Activated CD4-positive, alpha-beta memory T cell treated with anti-CD3 and anti-CD28 coated beads for 36 hours (primary cell): ENCODE measurements around the gene PAPOLB. TPM values are rescaled to one million over a fixed set of nuclear protein-coding genes. Genes with fewer than 3 reads are reported as not detected.

Experiments used
- CTCF ChIA-PET: fragments of 350-600 bp; sonication (Branson Sonifier 250); formaldehyde crosslinking; loops from one replicate; lab custom pipeline; 2021; ENCODE audit warnings: antibody characterized with exemption, inconsistent platforms; lab: Charles Lee
- POLR2A ChIA-PET: fragments of 350-600 bp; sonication (Branson Sonifier 250); formaldehyde crosslinking; loops from one replicate; lab custom pipeline; 2021; ENCODE audit warnings: antibody characterized with exemption; lab: Charles Lee
- DNase-seq: peaks from one replicate; pipeline ENCODE4 v3.0.0-alpha.2; 2020
- H3K27ac Mint-ChIP-seq: one replicate; pipeline ENCODE4 v1.8.0; 2021; ENCODE audit warnings: mixed read lengths
- H3K27me3 Mint-ChIP-seq: one replicate; pipeline ENCODE4 v1.8.0; 2021; ENCODE audit warnings: mixed read lengths
- H3K36me3 Mint-ChIP-seq: one replicate; pipeline ENCODE4 v1.8.0; 2021; ENCODE audit warnings: mixed read lengths
- H3K4me1 Mint-ChIP-seq: one replicate; pipeline ENCODE4 v1.8.0; 2021; ENCODE audit warnings: low read depth, mixed read lengths
- H3K4me3 Mint-ChIP-seq: one replicate; pipeline ENCODE4 v1.8.0; 2021; ENCODE audit warnings: mild to moderate bottlenecking, mixed read lengths
- H3K9me3 Mint-ChIP-seq: one replicate; pipeline ENCODE4 v1.8.0; 2021; ENCODE audit warnings: mixed read lengths
- intact Hi-C: fragments of 100-400 bp; cut with micrococcal nuclease; formaldehyde crosslinking; loops from one replicate; pipeline ENCODE4 v1.15.1; 2023
- total RNA-seq, 2 experiments: library from RNA; stranded (reverse); gene quantifications; one replicate each; pipeline ENCODE4 v1.2.3, GENCODE V29; 2021

PAPOLB gene
- total RNA-seq, 2 experiments from 2014 or later: not detected

DNA sequence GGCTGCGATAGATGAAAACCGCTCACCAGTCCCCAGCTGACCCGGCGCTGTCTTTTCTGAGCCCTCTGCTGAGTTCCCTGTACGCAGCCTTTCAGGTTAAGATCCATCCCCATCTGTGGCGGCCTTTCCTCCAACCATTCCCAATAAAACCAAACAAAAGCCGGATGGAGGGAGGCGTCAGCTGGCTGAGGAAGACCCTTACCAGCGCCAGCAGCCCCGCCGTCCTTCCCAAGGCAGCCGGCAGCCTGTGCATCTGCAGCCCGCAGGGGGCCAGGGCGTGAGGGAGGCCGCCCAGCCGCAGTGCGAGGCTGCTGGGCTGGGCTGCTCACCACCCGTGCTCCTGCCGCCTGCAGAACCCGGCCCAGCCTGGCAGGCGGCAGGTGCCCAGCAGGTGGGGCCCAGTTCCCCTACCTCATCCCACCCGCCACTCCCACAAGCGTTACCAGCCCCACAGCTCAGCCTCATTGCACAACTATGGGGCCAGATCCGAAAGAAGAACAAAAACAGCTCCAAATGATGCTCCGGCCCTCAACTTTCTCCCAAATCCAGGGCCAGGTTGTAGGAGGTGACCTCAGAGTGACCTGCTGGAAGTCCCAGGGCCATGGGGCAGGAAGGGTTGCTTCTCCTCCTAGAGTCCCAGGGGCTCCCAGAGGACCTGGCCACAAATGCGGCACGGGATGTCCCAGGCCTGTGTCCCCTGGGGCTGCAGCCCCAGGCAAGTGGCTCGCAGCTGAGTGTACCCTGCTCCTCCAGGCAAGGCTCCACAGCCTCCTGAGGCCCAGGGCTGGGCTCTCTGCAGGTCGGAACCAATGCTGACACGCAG, 23.8 kb downstream of the PAPOLB start:
- H3K4me1 Mint-ChIP-seq: no peaks in the 10 kb centered on the region
- ChIA-PET CTCF (no interaction called here), POLR2A (no interaction called here)
- no peak overlapping the region for H3K27ac Mint-ChIP-seq
- H3K9me3 Mint-ChIP-seq: no peaks in the 10 kb centered on the region
- no peak overlapping the region for H3K4me3 Mint-ChIP-seq
- no peak for DNase-seq
- H3K36me3 Mint-ChIP-seq: no peaks in the 10 kb centered on the region
- H3K27me3 Mint-ChIP-seq: no peaks in the 10 kb centered on the region
- intact Hi-C loops: loop anchor here (10.0 kb wide), 1 partner anchor 247 kb away; no protein-coding TSS in a partner anchor

DNA sequence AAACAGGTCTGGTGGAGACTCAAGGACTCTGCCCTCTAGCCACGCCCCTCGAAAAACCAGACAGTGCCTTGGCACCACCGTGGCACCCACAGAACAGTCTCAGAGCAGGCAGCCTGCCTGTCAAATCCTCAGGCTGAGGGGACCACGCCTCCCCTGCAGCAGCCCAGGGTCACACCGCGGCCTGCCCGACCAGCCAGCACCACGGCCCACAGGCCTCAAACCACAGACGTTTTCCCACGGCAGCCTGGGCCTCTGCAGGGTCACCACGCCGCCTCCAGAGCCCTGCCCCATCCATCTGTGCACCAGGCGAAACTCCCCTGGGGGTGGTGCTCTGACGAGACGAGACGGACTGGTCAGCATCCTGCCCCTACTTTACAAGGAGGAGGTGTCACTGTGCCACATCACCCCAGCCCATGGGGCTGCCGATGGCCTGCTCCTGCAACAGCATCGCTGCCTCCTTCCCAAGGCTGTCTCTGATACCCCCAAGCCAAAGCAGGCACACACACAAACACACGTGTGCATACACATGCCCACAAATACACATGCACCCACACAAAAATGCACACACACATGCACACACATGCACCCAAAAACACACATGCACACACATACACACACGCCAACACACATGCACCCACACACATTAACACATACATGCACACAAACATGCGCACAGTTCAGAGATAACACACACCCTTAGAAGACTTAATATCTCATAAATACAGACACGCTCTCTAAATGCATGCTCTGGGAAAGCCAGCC, 24.6 kb downstream of the PAPOLB start:
- POLR2A ChIA-PET: no interaction called here
- intact Hi-C loops: loop anchor here (10.0 kb wide), 1 partner anchor 248 kb away; no protein-coding TSS in a partner anchor
- CTCF ChIA-PET: no interaction called here
- H3K4me3 Mint-ChIP-seq: no peak overlapping the region
- H3K27ac Mint-ChIP-seq: no peak overlapping the region
- no peak for DNase-seq
- H3K4me1 Mint-ChIP-seq: no peaks in the 10 kb centered on the region
- H3K9me3 Mint-ChIP-seq: no peaks in the 10 kb centered on the region
- no peaks in the 10 kb centered on the region for H3K27me3 Mint-ChIP-seq
- H3K36me3 Mint-ChIP-seq: no peaks in the 10 kb centered on the region

GRCh38 chr7:4836206-4836661, 25.6 kb downstream of the PAPOLB start:
- no peaks in the 10 kb centered on the region for H3K9me3 Mint-ChIP-seq
- no peak for DNase-seq

GRCh38 chr7:4835398-4836205, 26.2 kb downstream of the PAPOLB start:
- intact Hi-C loops: loop anchor here (10.0 kb wide), 1 partner anchor 249 kb away; no protein-coding TSS in a partner anchor
- POLR2A ChIA-PET: no interaction called here
- Mint-ChIP-seq H3K27me3 (no peaks in the 10 kb centered on the region), H3K4me3 (no peak overlapping the region), H3K36me3 (no peaks in the 10 kb centered on the region), H3K9me3 (no peaks in the 10 kb centered on the region), H3K4me1 (no peaks in the 10 kb centered on the region), H3K27ac (no peak overlapping the region)
- CTCF ChIA-PET: interaction anchor here (1.1 kb wide), 1 partner anchor 249 kb away, joined by 3 read pairs; no protein-coding TSS in a partner anchor
- no peak for DNase-seq

More at GRCh38 chr7:4836206-4836661, 25.6 kb downstream of the PAPOLB start:
- intact Hi-C loops: loop anchor here (10.0 kb wide), 1 partner anchor 249 kb away; no protein-coding TSS in a partner anchor
- no peaks in the 10 kb centered on the region for H3K4me1 Mint-ChIP-seq
- ChIA-PET POLR2A (no interaction called here), CTCF (no interaction called here)
- H3K4me3 Mint-ChIP-seq: no peak overlapping the region
- no peak overlapping the region for H3K27ac Mint-ChIP-seq
- no peaks in the 10 kb centered on the region for H3K36me3 Mint-ChIP-seq
- no peaks in the 10 kb centered on the region for H3K27me3 Mint-ChIP-seq

DNA sequence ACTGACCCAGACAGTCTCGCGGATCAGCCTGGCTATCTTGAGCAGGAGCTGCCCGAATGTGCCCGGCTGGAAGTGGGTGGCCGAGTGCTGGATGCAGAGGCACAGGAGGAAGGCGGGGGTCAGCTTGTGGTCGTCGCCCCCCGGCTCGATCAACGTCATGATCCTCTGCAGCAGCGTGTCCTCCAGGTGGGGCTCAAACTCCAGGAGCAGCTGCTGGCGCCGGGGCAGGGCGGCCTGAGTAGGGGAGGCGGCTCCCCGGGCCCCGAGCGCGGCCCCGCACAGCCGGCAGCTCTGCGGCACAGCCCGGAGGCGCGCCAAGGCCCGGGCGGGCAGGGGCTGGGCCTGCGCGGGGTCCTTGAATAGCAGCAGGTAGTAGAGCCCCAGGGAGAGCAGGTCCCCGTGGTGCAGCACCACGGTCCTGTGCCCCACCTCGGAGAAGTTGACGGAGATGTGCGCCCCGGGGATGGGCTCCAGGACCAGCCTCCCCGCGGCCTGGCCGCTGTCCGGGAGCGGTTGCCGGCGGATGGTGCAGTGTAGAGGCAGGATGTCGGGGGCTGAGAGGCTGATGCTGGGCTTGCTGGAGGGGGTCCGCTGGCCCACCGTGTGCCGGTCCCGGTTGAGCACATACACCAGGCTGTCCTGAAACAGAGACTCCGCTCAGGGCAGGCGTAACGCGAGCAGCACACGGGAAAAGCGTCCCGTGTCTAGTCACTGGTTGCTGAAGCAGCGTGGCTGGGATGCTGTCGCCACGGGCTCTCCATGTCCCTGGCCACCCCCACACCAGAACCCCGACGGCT, 27.0 kb downstream of the PAPOLB start:
- no peak overlapping the region for H3K4me3 Mint-ChIP-seq
- H3K36me3 Mint-ChIP-seq: no peaks in the 10 kb centered on the region
- intact Hi-C loops: loop anchor here (10.0 kb wide), 1 partner anchor 250 kb away; no protein-coding TSS in a partner anchor
- H3K27ac Mint-ChIP-seq: no peak overlapping the region
- no peaks in the 10 kb centered on the region for H3K27me3 Mint-ChIP-seq
- H3K4me1 Mint-ChIP-seq: peaks cover 2% of the 10 kb centered on the region
- no peak for DNase-seq
- H3K9me3 Mint-ChIP-seq: no peaks in the 10 kb centered on the region
- POLR2A ChIA-PET: no interaction called here
- CTCF ChIA-PET: interaction anchor here (1.1 kb wide), 1 partner anchor 250 kb away, joined by 3 read pairs; no protein-coding TSS in a partner anchor

DNA sequence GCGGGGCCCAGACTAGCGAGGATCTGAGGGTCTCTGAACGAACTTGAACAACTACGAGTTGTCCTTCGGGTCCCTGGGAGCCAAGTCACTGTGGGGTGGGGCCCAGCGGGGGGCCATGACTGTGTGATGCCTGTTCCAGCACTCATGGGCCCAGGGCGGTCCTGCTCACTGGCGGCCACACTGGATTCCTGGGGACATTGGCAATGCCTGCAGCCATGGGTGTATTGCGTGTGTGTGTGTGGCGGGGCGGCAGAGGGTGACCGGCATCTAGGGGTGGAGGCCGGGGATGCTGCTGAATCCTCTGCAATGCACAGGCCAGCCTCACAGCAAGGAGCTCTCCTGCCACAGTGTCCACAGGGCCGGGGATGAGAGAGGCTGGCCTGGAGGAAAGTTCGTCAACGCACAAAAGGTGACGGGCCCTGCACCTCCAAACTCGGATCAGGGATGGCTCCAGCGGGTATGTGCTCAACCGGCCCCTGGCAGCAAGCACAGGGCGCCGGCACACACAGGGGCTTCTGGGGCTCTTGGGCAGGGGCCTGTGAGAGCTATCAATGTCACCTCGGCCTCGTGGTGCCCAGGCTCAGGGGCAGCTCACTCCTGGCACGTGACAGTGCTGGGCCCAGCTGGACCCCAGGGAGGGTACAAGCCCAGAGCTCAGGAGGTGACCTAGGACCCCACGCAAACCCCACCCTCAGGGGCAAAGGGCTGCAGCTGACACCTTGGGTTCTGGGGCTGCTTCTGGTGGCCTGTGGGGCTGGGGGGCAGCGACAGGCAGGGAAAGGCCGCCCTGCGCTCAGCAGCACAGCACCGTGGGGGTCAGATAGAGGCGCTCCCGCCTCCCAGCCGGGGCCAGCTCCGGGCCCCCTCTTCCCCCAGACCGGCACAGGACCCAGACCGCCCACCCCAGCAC, 27.9 kb downstream of the PAPOLB start:
- CTCF ChIA-PET: interaction anchor here (1.1 kb wide), 1 partner anchor 251 kb away, joined by 3 read pairs; no protein-coding TSS in a partner anchor
- Mint-ChIP-seq H3K9me3 (no peaks in the 10 kb centered on the region), H3K27ac (no peak overlapping the region), H3K27me3 (no peaks in the 10 kb centered on the region), H3K4me3 (no peak overlapping the region), H3K4me1 (peaks cover 2% of the 10 kb centered on the region), H3K36me3 (no peaks in the 10 kb centered on the region)
- intact Hi-C loops: loop anchor here (10.0 kb wide), 1 partner anchor 251 kb away; no protein-coding TSS in a partner anchor
- POLR2A ChIA-PET: no interaction called here
- DNase-seq: no peak

DNA sequence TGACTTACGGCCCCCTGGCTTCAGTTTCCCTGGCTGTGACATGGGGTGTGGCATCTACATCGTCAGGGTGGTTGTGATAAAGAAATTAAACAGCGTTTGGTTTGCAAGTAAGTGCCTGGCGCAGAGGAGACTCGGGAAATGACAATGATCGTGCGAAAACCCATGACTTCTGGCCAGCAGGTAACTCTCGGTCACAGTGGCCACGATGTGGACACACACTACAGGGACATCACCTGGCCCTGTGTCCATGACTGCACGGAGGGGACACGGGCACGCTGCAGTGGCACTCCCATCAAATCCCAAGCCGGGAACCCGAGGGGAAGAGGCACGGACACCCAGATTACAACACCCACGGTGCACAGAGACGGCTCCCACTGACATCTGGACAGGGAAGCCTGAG, 28.7 kb downstream of the PAPOLB start:
- intact Hi-C loops: loop anchor here (10.0 kb wide), 1 partner anchor 252 kb away; no protein-coding TSS in a partner anchor
- Mint-ChIP-seq H3K36me3 (no peaks in the 10 kb centered on the region), H3K9me3 (no peaks in the 10 kb centered on the region), H3K4me3 (no peak overlapping the region), H3K4me1 (peaks cover 2% of the 10 kb centered on the region), H3K27me3 (no peaks in the 10 kb centered on the region), H3K27ac (no peak overlapping the region)
- DNase-seq: no peak
- ChIA-PET CTCF (interaction anchor here (0.6 kb wide), 1 partner anchor 1995 kb away, joined by 3 read pairs; no protein-coding TSS in a partner anchor), POLR2A (no interaction called here)

GRCh38 chr7:4832711-4833110, 29.1 kb downstream of the PAPOLB start:
- intact Hi-C loops: loop anchor here (10.0 kb wide), 1 partner anchor 252 kb away; no protein-coding TSS in a partner anchor
- DNase-seq: no peak
- H3K9me3 Mint-ChIP-seq: no peaks in the 10 kb centered on the region
- no peak overlapping the region for H3K4me3 Mint-ChIP-seq
- H3K36me3 Mint-ChIP-seq: no peaks in the 10 kb centered on the region
- ChIA-PET POLR2A (no interaction called here), CTCF (interaction anchor here (0.6 kb wide), 1 partner anchor 1995 kb away, joined by 3 read pairs; no protein-coding TSS in a partner anchor)
- H3K4me1 Mint-ChIP-seq: peaks cover 2% of the 10 kb centered on the region
- H3K27ac Mint-ChIP-seq: no peak overlapping the region
- no peaks in the 10 kb centered on the region for H3K27me3 Mint-ChIP-seq

DNA sequence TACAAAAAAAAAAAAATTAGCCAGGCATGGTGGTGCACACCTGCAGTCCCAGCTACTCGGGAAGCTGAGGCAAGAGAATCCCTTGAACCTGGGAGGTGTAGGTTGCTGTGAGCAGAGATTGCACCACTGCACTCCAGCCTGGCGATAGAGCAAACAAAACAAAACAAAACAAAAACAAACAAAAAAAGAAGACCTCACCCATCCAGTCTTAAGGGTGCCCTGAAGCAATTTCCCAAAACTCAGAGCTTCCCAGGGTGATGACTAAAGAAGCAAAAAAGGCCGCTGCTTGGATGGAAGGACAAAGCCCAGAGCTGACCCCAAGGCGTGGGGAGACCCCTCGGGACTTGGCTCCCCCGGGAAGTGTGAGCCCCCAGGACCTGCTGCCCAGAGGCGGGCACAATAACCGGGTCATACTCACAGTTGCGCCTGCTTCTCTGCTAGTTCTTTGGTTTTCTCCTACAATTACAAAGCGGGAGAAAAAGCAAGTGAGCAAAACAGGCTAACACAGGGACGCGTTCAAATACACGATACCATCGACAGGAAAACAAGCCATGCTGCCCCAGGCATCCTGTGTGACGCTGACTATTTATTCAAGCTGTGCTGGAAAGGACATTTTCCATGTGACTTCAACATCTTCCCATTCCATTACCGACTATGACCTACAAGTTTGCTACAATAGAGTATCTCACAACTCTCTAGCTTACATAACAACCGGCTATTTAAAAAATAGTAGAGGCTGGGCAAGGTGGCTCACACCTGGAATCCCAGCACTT, 29.9 kb downstream of the PAPOLB start:
- intact Hi-C loops: loop anchor here (10.0 kb wide), 1 partner anchor 253 kb away; no protein-coding TSS in a partner anchor
- ChIA-PET POLR2A (no interaction called here), CTCF (interaction anchor here (2.9 to 3.1 kb wide), 2 partner anchors 52 to 254 kb away, joined by 18 to 32 read pairs; partner anchors contain the start of gene RADIL)
- Mint-ChIP-seq H3K27me3 (no peaks in the 10 kb centered on the region), H3K36me3 (no peaks in the 10 kb centered on the region), H3K9me3 (no peaks in the 10 kb centered on the region), H3K27ac (no peak overlapping the region), H3K4me3 (no peak overlapping the region), H3K4me1 (peaks cover 2% of the 10 kb centered on the region)
- no peak for DNase-seq
